Stimulated activated CD8-positive, alpha-beta memory T cell treated with anti-CD3 and anti-CD28 coated beads, Interleukin-12 subunit alpha, Interleukin-12 subunit beta, amount 100 ng/mL, for 24 hours (primary cell): Measurements from ENCODE around the gene LYZ.

ENCODE experiments used
- DNase-seq: peaks from one replicate; pipeline ENCODE4 v3.0.0-alpha.2; 2020; ENCODE audit errors: extremely low read depth

The LYZ gene

DNA sequence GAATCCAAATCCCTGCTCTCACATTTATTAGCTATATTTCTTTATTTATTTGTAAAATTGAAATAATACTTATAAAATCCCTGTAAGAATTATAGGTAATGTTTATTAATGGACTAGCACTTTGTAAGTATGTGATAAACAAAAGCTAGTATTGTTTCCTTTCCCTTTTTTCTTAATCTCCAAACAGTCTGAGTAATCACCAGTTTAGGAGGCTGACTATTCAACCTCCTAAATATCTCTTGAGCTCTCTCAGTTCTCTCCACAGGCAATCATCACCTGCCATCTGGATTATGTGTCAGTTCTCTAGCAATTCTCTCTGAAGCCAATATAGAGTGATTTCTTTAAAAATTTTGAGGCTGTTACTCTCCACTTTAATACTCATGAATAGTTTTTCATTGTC is 9.2 kb upstream of the LYZ start:
- no peak for DNase-seq

DNA sequence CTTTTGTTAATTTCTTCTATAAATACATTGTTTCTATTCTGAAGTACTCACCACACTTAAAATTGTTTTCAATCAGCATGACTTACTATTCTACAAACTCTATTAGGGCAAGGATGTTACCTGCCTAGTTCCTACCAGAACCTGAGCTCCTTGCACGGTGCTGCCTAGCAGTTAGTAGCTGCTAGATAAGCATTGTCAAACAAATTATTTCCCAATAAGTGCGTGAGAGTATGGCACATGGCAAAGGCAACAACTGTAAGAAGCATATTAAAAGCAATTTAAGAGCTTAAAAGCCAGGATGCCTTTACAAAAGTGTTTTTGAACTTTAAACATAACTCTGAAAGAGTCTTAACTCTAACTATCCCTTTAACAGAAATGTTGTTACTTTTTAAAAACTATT is 8.2 kb upstream of the LYZ start:
- no peak for DNase-seq

DNA sequence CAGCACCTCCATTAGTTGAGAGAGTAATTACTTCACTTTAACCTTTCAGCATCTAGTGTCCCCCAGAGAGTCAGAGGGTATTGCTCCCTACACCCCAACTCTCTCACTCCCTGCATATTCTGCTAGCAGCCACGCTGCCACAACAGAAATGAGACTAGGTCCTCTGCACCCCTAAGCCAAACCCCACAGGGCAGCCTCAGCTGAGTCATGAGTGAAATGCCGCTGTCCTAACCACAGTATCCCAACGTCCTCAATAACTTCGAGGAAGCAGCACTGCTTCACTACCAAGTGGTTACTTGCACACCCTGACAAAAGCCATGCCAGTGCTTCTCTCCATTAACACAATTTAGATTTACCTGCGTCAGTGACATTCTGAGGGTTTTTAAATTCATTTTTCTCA is 6.9 kb upstream of the LYZ start:
- DNase-seq: no peak

DNA sequence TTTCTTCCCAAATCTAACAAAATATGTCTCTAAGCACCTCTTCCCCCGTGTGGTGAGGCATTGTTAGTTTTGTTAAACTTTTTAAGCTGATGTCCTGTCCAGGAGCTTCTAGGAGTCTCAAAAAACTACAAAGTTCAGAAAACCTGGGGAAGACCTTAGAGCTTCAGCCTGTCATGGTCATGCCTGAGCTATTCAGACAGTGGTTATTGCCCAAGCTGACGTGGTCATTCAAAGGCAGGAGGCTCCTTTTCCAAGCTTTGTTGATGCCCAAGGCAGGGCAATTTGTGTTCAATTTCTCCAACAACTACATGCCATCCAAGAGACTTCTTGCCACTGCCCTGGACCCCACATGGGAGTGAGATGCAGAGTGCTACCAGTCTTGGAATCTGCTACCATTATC is 5.8 kb upstream of the LYZ start:
- DNase-seq: no peak

DNA sequence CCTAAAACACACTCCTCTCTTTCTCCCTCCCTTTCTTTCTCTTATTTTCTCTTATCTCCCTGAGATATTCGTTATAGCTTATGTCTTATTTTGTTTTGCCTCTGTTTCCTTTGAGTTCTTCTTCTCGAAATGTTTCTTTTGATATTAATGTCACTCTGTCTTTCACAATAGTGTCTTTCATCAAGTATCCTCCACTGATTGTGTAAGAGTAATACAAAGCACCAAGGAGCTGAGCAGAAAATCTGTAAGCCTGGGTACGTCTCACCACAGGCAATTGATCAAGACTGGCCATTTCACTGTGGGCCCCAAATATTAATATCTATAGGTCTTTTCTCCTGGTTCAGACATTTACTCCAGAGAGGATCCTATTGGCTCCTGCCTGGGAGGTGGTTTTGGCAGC is 4.8 kb upstream of the LYZ start:
- no peak for DNase-seq

DNA sequence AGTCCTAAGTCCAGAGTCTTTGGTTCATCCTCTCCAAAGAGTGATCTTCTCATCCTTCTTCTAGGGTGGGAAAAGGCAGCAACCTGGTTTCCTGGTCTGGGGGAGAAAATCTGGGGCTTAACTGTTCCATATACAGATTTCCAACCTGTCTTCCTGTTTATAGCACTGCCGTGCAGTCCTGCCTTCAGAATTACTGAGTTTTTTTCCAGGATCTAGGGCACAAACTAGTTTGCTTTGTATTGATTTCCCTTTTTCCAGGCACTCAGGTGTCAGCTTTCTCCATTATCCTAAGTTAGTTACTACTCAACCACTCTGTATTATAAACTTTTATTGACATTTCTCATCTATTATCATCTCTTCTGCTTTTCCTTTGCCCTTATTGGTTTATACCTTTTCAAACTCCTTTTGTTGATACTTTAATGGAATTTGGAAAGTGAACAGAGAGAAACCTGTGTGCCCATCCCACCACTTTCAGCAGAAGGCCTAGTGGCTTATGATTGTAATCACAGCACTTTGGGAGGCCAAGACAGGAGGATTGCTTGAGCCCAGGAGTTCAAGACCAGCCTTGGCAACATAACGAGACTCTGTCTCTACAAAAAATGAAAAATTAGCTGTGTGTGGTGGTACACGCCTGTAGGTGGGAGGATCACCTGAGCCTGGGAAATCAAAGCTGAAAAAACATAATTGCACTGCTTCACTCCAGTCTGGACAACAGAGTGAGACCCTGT is 4.1 kb upstream of the LYZ start:
- DNase-seq: no peak

DNA sequence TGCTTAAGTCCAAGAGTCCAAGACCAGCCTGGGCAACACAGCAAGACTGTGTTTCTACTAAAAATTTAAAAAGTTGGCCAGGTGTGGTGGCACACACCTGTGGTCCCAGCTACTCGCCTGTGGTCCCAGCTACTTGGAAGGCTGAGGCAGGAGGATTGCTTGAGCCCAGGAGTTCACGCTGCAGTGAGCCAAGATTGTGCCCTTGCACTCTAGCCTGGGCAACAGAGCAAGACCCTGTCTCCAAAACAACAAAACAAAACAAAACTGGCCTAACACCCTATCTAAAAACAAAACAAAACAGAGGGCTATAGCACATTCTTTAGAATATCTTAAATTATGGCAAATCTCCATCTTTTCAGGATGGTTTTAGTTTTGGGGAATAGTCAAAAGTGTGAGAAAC is 3.1 kb upstream of the LYZ start:
- DNase-seq: no peak

DNA sequence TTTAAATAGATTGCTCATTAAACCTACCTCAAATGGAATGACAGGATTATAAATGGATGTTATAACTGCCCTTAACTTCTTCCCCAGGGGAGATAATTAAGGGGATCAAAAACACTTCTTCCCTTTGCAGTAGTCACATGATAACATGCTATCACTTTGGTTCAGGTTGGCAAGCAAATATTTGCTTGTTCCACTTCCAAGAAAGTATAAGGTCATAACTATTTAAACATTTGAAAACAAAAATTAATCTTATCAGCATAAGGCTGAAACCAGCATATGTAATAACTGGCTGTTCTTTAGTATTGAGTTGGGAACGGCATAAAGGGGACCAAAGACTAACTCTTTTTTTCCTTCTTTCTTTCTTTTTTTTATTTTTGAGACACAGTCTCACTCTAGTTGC is 2.4 kb upstream of the LYZ start:
- DNase-seq: no peak

DNA sequence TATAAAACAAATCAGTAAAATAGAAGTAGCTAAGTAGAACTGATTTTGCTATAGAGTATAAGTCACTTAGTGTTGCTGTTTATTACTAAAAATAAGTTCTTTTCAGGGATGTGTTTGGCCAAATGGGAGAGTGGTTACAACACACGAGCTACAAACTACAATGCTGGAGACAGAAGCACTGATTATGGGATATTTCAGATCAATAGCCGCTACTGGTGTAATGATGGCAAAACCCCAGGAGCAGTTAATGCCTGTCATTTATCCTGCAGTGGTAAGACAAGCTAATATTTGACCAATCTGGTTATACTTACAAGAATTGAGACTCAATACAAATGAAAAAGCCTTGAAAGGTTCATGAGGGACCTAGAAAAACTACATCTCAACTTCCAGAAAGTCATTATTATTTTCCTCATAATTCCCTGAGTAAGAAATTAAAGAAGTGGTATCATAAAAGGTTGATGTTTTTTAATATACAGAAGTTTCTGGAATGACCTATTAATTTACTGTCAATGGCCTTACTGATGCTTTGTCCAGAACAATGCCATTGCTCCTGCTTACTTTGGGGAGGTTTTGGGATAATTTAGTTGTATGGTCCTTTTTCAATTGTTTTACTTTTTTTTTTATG is 1.9 kb downstream of the LYZ start:
- no peak for DNase-seq

DNA sequence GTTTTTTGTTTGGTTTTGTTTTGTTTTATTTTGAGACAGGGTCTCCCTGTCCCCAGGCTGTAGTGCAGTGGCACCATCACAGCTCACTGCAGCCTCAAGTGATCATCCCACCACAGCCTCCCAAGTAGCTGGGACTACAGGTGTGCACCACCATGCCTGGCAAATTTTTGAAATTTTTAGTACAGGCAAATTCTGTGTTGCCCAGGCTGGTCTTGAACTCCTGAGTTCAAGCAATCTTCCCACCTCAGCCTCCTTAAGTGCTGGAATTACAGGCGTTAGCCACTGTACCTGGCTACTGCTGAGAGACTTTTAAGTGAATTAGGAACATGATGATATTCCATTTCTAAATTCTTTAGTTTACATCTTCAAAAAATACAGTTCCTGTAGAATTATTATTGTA is 2.6 kb downstream of the LYZ start:
- no peak for DNase-seq

DNA sequence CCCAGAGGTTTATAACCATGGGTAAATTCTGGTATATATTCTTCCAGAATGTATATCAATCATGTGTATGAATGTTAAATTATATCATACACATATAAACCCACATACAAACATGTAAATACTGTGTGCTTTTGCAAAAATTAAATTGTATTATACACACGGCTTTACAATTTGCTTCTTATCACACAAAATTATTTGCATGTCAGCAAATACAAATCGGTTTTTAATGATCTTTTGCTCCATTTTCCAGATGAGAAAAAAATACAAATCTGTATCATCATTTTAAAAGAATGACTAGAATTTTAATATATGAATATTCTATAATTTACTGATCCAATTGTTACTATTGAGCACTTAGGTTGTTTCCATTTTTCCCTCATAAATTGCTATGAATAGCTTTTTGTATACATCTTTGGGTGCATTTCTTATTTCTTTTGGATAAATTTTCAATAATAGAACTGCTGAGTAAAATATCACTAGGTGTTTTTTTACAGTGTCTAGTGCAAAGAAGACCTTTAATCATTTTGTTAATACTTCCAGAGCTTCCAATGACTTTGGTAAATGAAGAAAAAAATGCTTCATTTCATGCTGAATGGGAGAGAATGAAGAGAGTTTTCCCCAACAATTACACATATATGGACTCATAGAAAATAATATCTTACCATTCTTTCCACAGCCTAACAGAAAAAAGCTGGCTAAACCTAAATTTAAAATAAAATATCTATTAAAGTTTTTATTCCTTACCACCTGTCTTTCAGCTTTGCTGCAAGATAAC is 3.5 kb downstream of the LYZ start:
- no peak for DNase-seq

DNA sequence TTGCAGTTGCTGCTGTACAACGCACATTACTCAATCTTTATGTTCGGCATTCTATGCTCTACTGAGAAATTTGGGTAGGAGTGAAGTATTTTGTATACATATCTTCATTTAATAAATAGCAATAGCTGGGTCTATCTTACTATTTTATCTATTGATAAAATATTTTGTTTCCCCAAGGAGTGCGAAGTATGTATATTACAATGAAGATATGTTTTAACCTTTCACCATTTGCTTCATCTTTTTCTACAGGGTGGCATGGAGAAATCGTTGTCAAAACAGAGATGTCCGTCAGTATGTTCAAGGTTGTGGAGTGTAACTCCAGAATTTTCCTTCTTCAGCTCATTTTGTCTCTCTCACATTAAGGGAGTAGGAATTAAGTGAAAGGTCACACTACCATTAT is 4.7 kb downstream of the LYZ start:
- DNase-seq: no peak

DNA sequence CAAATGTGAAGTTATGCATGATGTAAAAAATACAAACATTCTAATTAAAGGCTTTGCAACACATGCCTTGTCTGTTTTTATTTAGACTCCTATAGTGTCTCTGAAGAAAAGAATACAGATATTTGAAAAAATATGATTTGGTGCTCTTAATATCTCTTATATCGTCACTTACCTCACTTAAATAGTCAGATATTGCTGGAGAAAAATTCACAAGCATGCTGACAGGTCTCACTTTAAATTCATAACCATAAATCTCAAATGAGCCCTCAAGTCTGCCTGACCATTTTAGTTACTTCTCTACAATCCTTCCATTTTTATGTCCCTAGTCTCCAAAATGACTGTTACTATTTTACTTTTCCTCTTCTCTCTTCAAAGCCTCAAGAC is 6.0 kb downstream of the LYZ start:
- no peak for DNase-seq

DNA sequence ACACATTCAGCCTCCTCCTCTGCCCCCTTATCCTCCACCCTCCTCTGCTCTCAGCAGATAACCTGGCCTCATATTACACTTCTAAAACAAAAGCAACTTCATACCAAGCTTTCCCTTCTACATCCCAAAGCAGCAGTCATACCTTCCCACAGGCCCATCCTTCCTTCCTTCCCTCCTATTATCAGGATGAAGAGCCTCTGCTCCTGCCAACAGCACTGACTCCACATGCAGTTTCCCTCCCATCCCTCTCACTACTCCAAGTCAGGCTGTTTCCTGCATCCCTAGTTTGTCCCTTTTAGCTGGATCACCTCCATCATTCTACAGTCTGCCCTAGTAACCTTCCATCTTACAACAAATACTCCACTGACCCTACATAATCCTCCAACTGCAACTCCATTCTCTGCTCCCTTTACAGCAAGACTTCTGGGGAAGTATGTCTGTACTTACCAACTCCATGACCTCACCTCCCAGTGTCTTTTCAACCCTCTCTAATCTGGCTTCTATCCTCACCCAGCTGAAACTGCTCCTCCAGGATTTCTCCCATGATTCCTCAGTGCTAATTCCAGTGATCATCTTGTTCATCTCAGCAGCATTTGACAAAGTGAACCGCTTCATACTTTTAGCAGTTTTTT is 6.5 kb downstream of the LYZ start:
- no peak for DNase-seq

DNA sequence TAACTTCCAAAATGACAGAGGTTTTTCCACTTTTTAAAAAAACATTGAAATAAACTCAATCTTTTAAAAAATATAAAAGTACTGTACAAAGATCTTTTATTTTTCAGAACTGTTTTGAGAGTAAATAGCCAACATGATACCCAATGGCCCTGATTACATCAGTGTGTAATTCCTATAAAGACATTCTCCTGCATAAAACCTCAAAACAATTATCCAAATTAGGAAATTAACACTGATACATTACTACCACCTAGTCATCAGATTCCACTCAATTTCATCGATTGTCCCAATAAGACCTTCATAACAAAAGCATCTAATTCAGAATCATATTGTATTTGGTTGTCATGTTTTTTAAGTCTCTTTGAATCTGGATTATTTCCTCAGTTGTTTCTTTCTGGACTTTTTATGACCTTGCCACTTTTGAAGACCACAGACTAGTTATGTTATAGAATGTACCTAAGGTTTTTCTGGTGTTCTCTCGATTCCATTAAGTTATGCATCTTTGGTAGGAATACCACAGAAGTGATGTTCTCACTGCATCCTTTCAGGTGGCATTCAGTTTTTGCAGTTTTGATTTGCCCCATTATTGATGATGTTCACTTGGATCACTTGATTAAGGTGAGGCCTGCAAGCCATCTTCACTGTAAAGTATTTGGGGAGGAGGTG is 7.3 kb downstream of the LYZ start:
- no peak for DNase-seq

DNA sequence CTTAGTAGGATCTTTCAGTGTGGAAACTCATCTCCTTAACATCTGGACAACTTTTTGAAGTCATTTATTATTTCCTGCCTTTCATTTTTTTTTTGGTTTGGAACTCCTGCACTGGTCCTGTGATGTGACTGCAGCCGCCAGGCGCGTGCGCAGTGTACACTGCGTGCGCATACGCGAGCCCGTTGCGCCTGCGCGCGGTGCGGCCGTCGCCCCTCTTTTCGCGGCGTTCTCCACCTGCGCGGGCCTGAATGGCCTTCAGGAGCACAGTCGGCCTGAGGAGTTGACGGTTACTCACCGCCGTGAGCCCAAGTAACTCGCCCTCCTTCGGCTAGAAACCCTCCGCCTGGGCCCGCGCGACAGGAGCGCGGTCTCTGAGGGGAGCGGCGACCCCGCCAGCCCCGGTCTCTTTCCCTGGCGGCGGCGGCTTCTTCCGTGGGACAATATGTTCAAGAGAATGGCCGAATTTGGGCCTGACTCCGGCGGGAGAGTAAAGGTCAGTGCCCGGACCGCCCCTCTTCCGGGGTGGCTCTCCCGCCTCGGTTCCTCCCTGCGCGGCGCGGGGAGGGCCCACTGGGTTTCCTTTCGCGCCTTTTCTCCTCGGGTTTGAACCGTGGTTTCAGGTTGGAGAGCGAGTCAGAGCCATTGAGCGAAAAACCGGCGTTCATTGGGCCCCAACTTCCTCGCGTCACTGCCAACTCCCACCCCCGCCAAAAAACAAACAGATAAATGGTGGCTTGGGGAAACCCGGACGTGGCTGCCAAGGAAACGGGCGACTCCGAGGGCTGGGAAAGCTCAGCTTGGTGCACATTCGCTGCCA is 11.6 kb downstream of the LYZ start, which contains the start of gene YEATS4:
Gene YEATS4 (plus strand): TSS at position 213 of the 817 bp plus-strand sequence. CDS start 230 bp downstream, at position 443.
- peak; percentile 60 for DNase-seq

DNA sequence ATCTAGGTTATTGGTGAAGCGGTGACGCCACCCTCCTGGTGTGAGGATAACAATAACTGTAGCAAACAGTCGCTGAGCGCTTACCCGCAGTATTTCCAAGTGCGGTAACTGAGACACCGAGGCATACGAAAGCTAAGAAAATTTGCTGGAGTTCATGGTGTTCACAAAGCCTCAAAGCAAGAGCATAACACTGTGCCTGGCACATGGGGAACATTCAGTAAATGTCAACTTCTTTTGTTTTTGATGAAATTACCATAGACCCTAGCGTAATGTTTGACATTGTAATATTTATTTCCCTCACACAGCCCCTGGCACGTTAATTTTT is 12.1 kb downstream of the LYZ start:
- DNase-seq: no peak

DNA sequence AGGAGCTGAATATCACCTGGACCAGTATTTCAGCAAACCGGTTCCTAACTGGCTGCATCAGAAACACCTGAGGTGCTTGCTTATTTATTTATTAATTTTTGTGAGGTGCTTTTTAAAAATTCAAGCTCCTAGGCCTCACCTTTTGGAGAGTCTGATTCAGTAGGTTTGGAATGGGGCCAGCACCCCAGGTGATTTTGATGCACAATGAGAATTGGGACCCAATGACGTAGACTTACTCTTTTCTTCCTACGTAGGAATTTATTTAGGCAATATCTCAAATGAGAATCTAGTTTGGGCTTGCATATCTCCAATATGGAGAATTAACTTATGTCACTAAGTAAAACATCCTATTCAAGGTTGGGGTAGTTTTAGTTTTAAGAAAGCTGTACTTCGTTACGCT is 18.6 kb downstream of the LYZ start:
- no peak for DNase-seq

DNA sequence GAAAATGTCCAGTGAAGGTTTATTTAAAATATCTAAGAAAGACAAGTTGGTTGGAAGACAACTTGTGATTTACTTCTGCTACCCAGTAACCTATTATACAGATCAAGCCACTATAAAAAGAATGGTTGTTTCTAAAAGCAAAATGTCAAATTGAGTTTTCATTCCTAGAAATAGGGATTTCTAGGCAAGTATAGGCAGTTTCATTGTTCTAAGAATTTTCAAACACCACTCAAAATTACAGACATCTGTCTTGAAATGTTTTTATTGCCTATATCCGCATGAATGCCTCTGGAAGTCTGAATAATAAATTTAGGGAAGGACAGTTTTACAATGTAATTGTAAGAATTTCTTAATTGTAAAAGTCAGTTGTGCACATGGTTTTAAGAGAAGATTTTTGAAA is 20.0 kb downstream of the LYZ start:
- no peak for DNase-seq

DNA sequence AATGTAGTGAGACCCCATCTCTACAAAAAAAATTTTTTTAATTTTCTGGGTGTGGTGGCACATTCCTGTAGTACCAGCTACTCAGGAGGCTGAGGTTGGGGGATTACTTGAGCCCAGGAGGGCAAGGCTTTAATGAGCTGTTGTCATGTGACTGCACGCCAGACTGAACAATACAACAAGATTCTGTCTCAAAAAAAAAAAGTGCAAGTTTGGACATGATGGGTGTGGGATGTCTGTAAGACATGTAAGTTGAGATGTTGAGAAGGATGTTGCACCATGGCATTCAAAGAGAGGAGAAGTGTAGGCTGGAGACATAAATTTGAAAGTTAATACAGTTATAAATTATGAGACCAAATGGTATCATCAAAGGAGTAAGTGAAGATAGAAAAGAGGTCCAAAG is 34.9 kb downstream of the LYZ start:
- no peak for DNase-seq

DNA sequence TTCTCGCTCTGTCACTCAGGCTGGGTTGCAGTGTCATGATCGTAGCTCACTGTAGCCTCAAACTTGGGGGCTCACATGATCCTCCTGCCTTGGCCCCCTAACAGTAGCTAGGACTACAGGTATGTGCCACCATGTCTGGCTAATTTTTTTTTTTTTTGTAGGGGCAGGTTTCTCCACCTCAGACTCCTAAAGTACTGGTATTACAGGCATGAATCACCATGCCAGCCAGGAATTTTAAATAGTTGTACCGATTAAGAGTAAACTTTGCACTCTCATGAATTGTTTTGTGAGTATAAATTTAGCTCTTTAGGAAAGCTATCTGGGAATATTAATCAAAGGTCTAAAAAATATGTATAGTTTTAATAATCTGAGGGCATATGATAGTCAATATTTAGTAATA is 36.9 kb downstream of the LYZ start:
- DNase-seq: no peak
